GM13976 (cell line): ENCODE results near the gene GON7.

ENCODE experiments used
- DNase-seq: peaks from one replicate; pipeline ENCODE4 v3.0.0; 2012; ENCODE audit warnings: low spot score
- CTCF ChIP-seq: IDR thresholded peaks from 2 replicates; pipeline ENCODE4 v1.5.1; 2012; ENCODE audit warnings: borderline replicate concordance, mild to moderate bottlenecking; ENCODE audit not compliant: insufficient read depth; ENCODE audit errors: extremely low read depth, missing control alignments, control extremely low read depth
- in situ Hi-C: fragments of 300-500 bp; cut with MboI; formaldehyde crosslinking; loops from one replicate; pipeline ENCODE4 v1.12.0; 2022; ENCODE audit warnings: low sequenced_read_pairs, mixed read lengths, inconsistent platforms; ENCODE audit not compliant: unreplicated experiment

GON7 gene

GRCh38 chr14:93200553-93200952 lies 6.3 kb downstream of the GON7 start:
- no peak for TF ChIP-seq CTCF
- no peak for DNase-seq
- in situ Hi-C loops: no loop called here

GRCh38 chr14:93199031-93199430 lies 7.8 kb downstream of the GON7 start:
- DNase-seq: no peak
- TF ChIP-seq CTCF: no peak
- in situ Hi-C loops: no loop called here

GRCh38 chr14:93195316-93195999 lies 11.4 kb downstream of the GON7 start:
- no peak for DNase-seq
- no peak for TF ChIP-seq CTCF
- in situ Hi-C loops: no loop called here

- in situ Hi-C loops: no loop called here
- TF ChIP-seq CTCF: no peak
- DNase-seq: no peak
Measured at GRCh38 chr14:93186956-93187355, 19.9 kb downstream of the GON7 start.

GRCh38 chr14:93186466-93186865 lies 20.4 kb downstream of the GON7 start:
- TF ChIP-seq CTCF: no peak
- DNase-seq: no peak
- in situ Hi-C loops: no loop called here

GRCh38 chr14:93185349-93185720 lies 21.5 kb downstream of the GON7 start:
- in situ Hi-C loops: no loop called here
- DNase-seq: peak; percentile 24
- no peak for TF ChIP-seq CTCF
